HCT116 (cell line): Measurements from ENCODE around the gene USP43. TPM values are rescaled to one million over a fixed set of nuclear protein-coding genes. Genes with fewer than 3 reads are reported as not detected.

Source experiments
- ATAC-seq: fragments of 200-7000 bp; cut with Tn5 transposase; 2 replicates; pipeline ENCODE4 v1.9.1; 2020; ENCODE audit warnings: mild to moderate bottlenecking, moderate library complexity
- BruUV-seq: library from RNA; stranded (reverse); fragments of 400-500 nt; replicated peaks from 2 replicates; lab custom pipeline; 2021; lab: Mats Ljungman, UMichigan
- CTCF ChIA-PET: fragments of 300-600 bp; sonication (Branson Sonifier 250); formaldehyde crosslinking; loops from one replicate; lab custom pipeline; 2021; ENCODE audit warnings: antibody characterized with exemption; lab: Charles Lee
- POLR2A ChIA-PET: fragments of 300-600, 350-600 bp; sonication (Branson Sonifier 250); formaldehyde crosslinking; loops from one replicate; lab custom pipeline; 2021; ENCODE audit warnings: antibody characterized with exemption; lab: Charles Lee
- RAD21 ChIA-PET, 2 experiments: fragments of 300-600 bp; sonication (Branson Sonifier 250); formaldehyde crosslinking; loops; one replicate each; lab custom pipeline; 2023; ENCODE audit warnings: low total read pairs in 2 of 2; ENCODE audit not compliant: uncharacterized antibody in 2 of 2, unreplicated experiment in 2 of 2, low non-redundant PET in 1 of 2; lab: Charles Lee
- DNase-seq: peaks from one replicate; pipeline ENCODE4 v3.0.0-alpha.2; 2010; ENCODE audit warnings: low read depth, low spot score
- H2AFZ ChIP-seq: fragments of 200-600 bp; shearing (Covaris generic), sonication (generic); 2 replicates; pipeline ENCODE4 v1.6.1; 2017; ENCODE audit warnings: low read depth, mixed run types, mixed read lengths, antibody characterized with exemption, low read length; ENCODE audit not compliant: poor library complexity, severe bottlenecking
- H3K27ac ChIP-seq: 2 replicates; pipeline ENCODE4 v1.5.1; 2012; ENCODE audit warnings: low read depth, low read length
- H3K27me3 ChIP-seq: fragments of 200-600 bp; sonication (generic); 2 replicates; pipeline ENCODE4 v1.6.1; 2016; ENCODE audit warnings: mixed run types, low read length, mixed read lengths; ENCODE audit not compliant: insufficient read depth
- H3K36me3 ChIP-seq, 2 experiments: fragments of 200-500 bp in 1 of 2; fragments of 200-600 bp in 1 of 2; sonication (Bioruptor generic) in 1 of 2; sonication (generic) in 1 of 2; 2 replicates each; pipeline versions ENCODE4 v1.5.1 to v1.6.1; 2014 to 2016; ENCODE audit warnings: low read length in 2 of 2, inconsistent platforms in 1 of 2, mixed read lengths in 1 of 2, mixed run types in 1 of 2; ENCODE audit not compliant: insufficient read depth in 2 of 2, control insufficient read depth in 1 of 2
- H3K4me1 ChIP-seq, 2 experiments: fragments of 200-600 bp in 1 of 2; sonication (generic) in 1 of 2; 2 replicates each; pipeline versions ENCODE4 v1.5.1 to v1.6.1; 2012 to 2017; ENCODE audit warnings: low read length in 2 of 2, inconsistent platforms in 1 of 2, mild to moderate bottlenecking in 1 of 2, mixed read lengths in 1 of 2, mixed run types in 1 of 2, moderate library complexity in 1 of 2; ENCODE audit not compliant: insufficient read depth in 2 of 2, control insufficient read depth in 1 of 2
- H3K4me2 ChIP-seq: fragments of 200-600 bp; sonication (generic); 2 replicates; pipeline ENCODE4 v1.6.1; 2017; ENCODE audit warnings: mixed run types, low read length, mixed read lengths
- H3K4me3 ChIP-seq, 2 experiments: fragments of 200-600 bp in 1 of 2; sonication (generic) in 1 of 2; replicated peaks in 1 of 2; 2 replicates each; pipeline ENCODE4 v1.5.1; 2011 to 2016; ENCODE audit warnings: low read length in 2 of 2, control low read depth in 1 of 2, low read depth in 1 of 2, mild to moderate bottlenecking in 1 of 2, mixed read lengths in 1 of 2, mixed run types in 1 of 2
- H3K79me2 ChIP-seq: fragments of 200-600 bp; sonication (generic); 2 replicates; pipeline ENCODE4 v1.6.1; 2017; ENCODE audit warnings: mild to moderate bottlenecking, mixed run types, low read length, moderate library complexity, mixed read lengths; ENCODE audit not compliant: insufficient read depth
- H3K9ac ChIP-seq: fragments of 200-600 bp; sonication (generic); 2 replicates; pipeline ENCODE4 v1.6.1; 2016; ENCODE audit warnings: low read length, mixed read lengths
- H3K9me2 ChIP-seq: fragments of 200-600 bp; sonication (generic), shearing (Covaris generic); 2 replicates; pipeline ENCODE4 v1.6.1; 2017; ENCODE audit warnings: mixed run types, mild to moderate bottlenecking, moderate library complexity; ENCODE audit not compliant: insufficient read depth
- H3K9me3 ChIP-seq, 2 experiments: fragments of 200-500 bp in 1 of 2; fragments of 200-600 bp in 1 of 2; sonication (Bioruptor generic) in 1 of 2; sonication (generic) in 1 of 2; 2 replicates each; pipeline ENCODE4 v1.6.1; 2014 to 2017; ENCODE audit warnings: low read length in 2 of 2, mixed read lengths in 2 of 2, inconsistent platforms in 1 of 2, low read depth in 1 of 2, mild to moderate bottlenecking in 1 of 2, mixed run types in 1 of 2, moderate library complexity in 1 of 2; ENCODE audit not compliant: control insufficient read depth in 1 of 2, insufficient read depth in 1 of 2
- H4K20me1 ChIP-seq: fragments of 200-600 bp; sonication (generic), shearing (Covaris generic); 2 replicates; pipeline ENCODE4 v1.6.1; 2017; ENCODE audit warnings: mixed run types, mild to moderate bottlenecking, moderate library complexity; ENCODE audit not compliant: insufficient read depth
- CBX3 ChIP-seq: IDR thresholded peaks from 2 replicates; pipeline ENCODE4 v1.6.1; 2012; ENCODE audit warnings: low read depth
- CEBPB ChIP-seq: IDR thresholded peaks from 2 replicates; pipeline ENCODE4 v1.6.1; 2012; ENCODE audit warnings: low read depth
- EGR1 ChIP-seq: IDR thresholded peaks from 2 replicates; pipeline ENCODE4 v1.6.1; 2012; ENCODE audit warnings: low read depth
- JUND ChIP-seq: IDR thresholded peaks from 2 replicates; pipeline ENCODE4 v1.6.1; 2012
- POLR2A ChIP-seq: IDR thresholded peaks from 2 replicates; pipeline ENCODE4 v1.7.0; 2011; ENCODE audit warnings: borderline replicate concordance; ENCODE audit not compliant: insufficient read depth, insufficient read length; ENCODE audit errors: extremely low read depth
- RAD21 ChIP-seq: IDR thresholded peaks from 2 replicates; pipeline ENCODE4 v1.6.1; 2012; ENCODE audit warnings: low read depth, mild to moderate bottlenecking
- SP1 ChIP-seq: IDR thresholded peaks from 2 replicates; pipeline ENCODE4 v1.6.1; 2012; ENCODE audit warnings: low read depth
- SRF ChIP-seq: IDR thresholded peaks from 2 replicates; pipeline ENCODE4 v1.6.1; 2012; ENCODE audit warnings: low read depth
- YY1 ChIP-seq: IDR thresholded peaks from 2 replicates; pipeline ENCODE4 v1.6.1; 2011; ENCODE audit warnings: low read length, low read depth, moderate library complexity, mild to moderate bottlenecking; ENCODE audit not compliant: insufficient replicate concordance; ENCODE audit errors: extremely low read depth
- ZBTB33 ChIP-seq: IDR thresholded peaks from 2 replicates; pipeline ENCODE4 v1.6.1; 2011; ENCODE audit warnings: mild to moderate bottlenecking, low read length, moderate library complexity; ENCODE audit not compliant: insufficient replicate concordance; ENCODE audit errors: extremely low read depth
- ZFX ChIP-seq: fragments of 450-650 bp; IDR thresholded peaks from 2 replicates; pipeline ENCODE4 v1.6.1; 2017
- intact Hi-C: fragments of 100-400 bp; cut with micrococcal nuclease; formaldehyde crosslinking; loops from 2 replicates; pipeline ENCODE4 v1.10.0; 2022
- total RNA-seq: library from RNA; stranded (reverse); gene quantifications from one replicate; pipeline ENCODE4 v1.2.1, GENCODE V29; 2021; ENCODE audit not compliant: unreplicated experiment
- TF ChIP-seq, protein P1 (sequence below): IDR thresholded peaks from 2 replicates; pipeline ENCODE4 v1.6.1; 2012

USP43 gene
- total RNA-seq, 1 experiment from 2014 or later, result 8.0 TPM

DNA sequence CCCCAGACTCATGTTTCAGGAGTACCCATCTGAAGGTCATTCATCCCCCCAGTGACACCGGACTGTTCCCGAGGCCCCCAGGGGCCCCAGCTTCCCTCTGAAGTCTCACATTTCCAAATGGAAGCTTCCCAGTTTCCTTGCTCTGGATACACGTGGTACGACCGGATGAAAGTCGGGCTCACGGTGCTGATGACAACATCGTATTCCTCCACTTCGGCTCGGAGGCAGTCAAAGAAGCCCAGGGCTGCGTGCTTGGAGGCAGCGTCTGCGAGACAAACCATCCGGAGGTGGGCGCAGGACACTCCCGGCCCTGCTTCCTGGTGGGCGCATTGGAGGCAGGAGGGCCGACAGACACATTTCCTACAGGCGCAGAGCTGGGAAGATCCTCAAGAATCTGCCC is 127.3 kb downstream of the USP43 start:
- no TSS peak for BruUV-seq
- Histone ChIP-seq H3K9me2 (no peaks in the 10 kb centered on the region), H3K9ac (no peak overlapping the region), H3K9me3 (no peaks in the 10 kb centered on the region), H4K20me1 (no peaks in the 10 kb centered on the region), H2AFZ (no peak overlapping the region), H3K79me2 (no peaks in the 10 kb centered on the region), H3K36me3 (no peaks in the 10 kb centered on the region), H3K27ac (no peak overlapping the region), H3K27me3 (no peaks in the 10 kb centered on the region), H3K4me3 (no peak overlapping the region), H3K4me1 (peaks cover 0 to 3% of the 10 kb centered on the region in 2 experiments; a peak in 1 of 4 replicates), H3K4me2 (no peak overlapping the region)
- no peak for TF ChIP-seq ZFX
- no peak for TF ChIP-seq RAD21
- no peak for TF ChIP-seq JUND
- TF ChIP-seq, protein P1, sequence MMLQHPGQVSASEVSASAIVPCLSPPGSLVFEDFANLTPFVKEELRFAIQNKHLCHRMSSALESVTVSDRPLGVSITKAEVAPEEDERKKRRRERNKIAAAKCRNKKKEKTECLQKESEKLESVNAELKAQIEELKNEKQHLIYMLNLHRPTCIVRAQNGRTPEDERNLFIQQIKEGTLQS, result no peak
- TF ChIP-seq SP1, result no peak
- no peak for TF ChIP-seq ZBTB33
- TF ChIP-seq CEBPB, result no peak
- TF ChIP-seq POLR2A, result no peak
- no peak for TF ChIP-seq SRF
- no peak for TF ChIP-seq YY1
- TF ChIP-seq CBX3, result no peak
- intact Hi-C loops, result no loop called here
- DNase-seq (no peak), ATAC-seq (no peak)
- ChIA-PET CTCF (no interaction called here), RAD21 (no interaction called here), POLR2A (no interaction called here)

DNA sequence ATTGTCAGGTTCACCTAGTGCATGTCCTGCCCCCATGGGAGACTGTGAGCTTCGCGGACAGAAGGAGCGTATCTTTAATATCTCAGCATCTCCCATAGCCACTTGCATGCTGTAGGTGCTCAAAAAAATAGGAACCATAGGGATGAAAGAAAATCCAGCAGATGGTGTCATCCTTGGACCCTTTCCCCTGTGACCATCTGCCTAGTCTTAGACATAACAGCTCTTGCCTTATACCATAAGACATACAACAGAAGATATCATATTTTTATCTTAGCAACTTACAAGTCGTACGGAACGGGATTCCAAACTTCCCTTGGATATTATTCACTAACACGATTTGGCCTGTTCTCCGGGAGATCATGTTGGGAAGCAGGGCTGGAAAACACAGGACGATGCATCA is 131.6 kb downstream of the USP43 start:
- no peak for TF ChIP-seq ZBTB33
- TF ChIP-seq EGR1, result no peak
- TF ChIP-seq, all 23 proteins: peak for 0
- no peaks in the 10 kb centered on the region for H4K20me1 ChIP-seq
- no peak overlapping the region for H3K27ac ChIP-seq
- no peaks in the 10 kb centered on the region for H3K9me2 ChIP-seq
- no peaks in the 10 kb centered on the region for H3K9me3 ChIP-seq
- no peak overlapping the region for H2AFZ ChIP-seq
- H3K79me2 ChIP-seq, result no peaks in the 10 kb centered on the region
- no peaks in the 10 kb centered on the region for H3K4me1 ChIP-seq
- POLR2A ChIA-PET, result no interaction called here
- H3K27me3 ChIP-seq, result peaks cover 14% of the 10 kb centered on the region; the same call in 1 of the 2 replicates
- BruUV-seq, result no TSS peak
- no peak for ATAC-seq
- H3K36me3 ChIP-seq, result no peaks in the 10 kb centered on the region
- CTCF ChIA-PET, result no interaction called here
- H3K4me3 ChIP-seq, result no peak overlapping the region
- RAD21 ChIA-PET, result no interaction called here
- no peak overlapping the region for H3K4me2 ChIP-seq
- no peak overlapping the region for H3K9ac ChIP-seq
- no peak for DNase-seq
- intact Hi-C loops, result no loop called here
